H1 (cell line): ENCODE results near the gene ADAMTS9. TPM values are rescaled to one million over a fixed set of nuclear protein-coding genes. Genes with fewer than 3 reads are reported as not detected.

ENCODE experiments used
- EGR1 ChIP-seq: IDR thresholded peaks from 2 replicates; pipeline ENCODE4 v1.6.1; 2011; ENCODE audit warnings: low read depth, low read length, borderline replicate concordance
- EZH2 ChIP-seq: fragments of 200-600 bp; sonication (generic); IDR thresholded peaks from 2 replicates; pipeline ENCODE4 v1.7.1; 2012; ENCODE audit warnings: low read depth, mild to moderate bottlenecking, moderate library complexity, low read length, inconsistent platforms; ENCODE audit not compliant: severe bottlenecking
- KDM5A ChIP-seq: fragments of 200-600 bp; IDR thresholded peaks from 2 replicates; pipeline ENCODE4 v1.7.1; 2012; ENCODE audit warnings: mild to moderate bottlenecking, low read length, inconsistent platforms, mixed read lengths
- RAD21 ChIP-seq, 2 experiments: IDR thresholded peaks in 1 of 2; conservative IDR thresholded peaks in 1 of 2; 2 replicates each; pipeline ENCODE4 v1.6.1; 2011; ENCODE audit warnings: low read depth in 2 of 2, low read length in 2 of 2, improper control_type of control experiment in 1 of 2, inconsistent platforms in 1 of 2, mild to moderate bottlenecking in 1 of 2, moderate library complexity in 1 of 2
- ZNF274 ChIP-seq: IDR thresholded peaks from 2 replicates; pipeline ENCODE4 v1.7.0; 2012; ENCODE audit warnings: low read length, borderline replicate concordance; ENCODE audit errors: extremely low read depth
- polyA plus RNA-seq, 7 experiments: library from polyadenylated mRNA; depleted of rRNA in 3 of 7; stranded (reverse) in 5 of 7; unstranded in 2 of 7; fragments of >200 nt in 5 of 7; fragments of 200-250 nt in 2 of 7; gene quantifications; 1 replicate in 5 of 7; 2 replicates in 1 of 7; 4 replicates in 1 of 7; pipeline versions ENCODE4 v1.2.1 to v1.2.3, GENCODE V29; 2011 to 2013; ENCODE audit warnings: missing spikeins in 2 of 7, mixed read lengths in 2 of 7
- total RNA-seq: library from RNA; stranded (reverse); fragmentation: NEBNext Ultra II Directional; extraction: Animal tissue kit (Norgen Biotek cat#: 25700); gene quantifications from 2 replicates; pipeline ENCODE4 v1.2.1, GENCODE V29; 2021
- TF ChIP-seq, protein P1 (sequence below): IDR thresholded peaks from 2 replicates; pipeline ENCODE4 v1.6.1; 2012; ENCODE audit warnings: inconsistent platforms

The ADAMTS9 gene
- total and polyA plus RNA-seq, 2 of the 8 experiments (the other 6 are each of a cell fraction or from before 2014, with no cell fraction given), result 0.20 to 0.41 TPM

DNA sequence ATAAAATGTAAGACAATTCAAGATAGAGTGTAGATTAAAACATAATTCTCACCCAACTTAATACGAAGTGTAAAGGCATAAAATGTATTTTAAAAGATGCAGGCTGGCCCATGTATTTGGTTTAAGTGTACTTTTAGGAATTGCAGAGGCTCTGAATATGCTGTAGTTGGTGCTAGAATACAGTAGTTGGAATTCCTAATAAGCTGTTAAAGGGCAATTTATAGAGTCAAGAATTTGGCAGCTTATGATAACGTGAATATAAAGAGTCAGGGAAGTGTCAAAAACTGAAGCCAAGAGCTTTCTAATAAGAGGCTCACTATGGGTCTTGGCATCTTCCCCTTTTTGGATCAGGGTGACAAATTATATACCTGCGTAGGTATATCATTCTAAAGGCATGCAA is 36.5 kb downstream of the ADAMTS9 start (continued):
- no peak for TF ChIP-seq EZH2
- TF ChIP-seq, protein P1, sequence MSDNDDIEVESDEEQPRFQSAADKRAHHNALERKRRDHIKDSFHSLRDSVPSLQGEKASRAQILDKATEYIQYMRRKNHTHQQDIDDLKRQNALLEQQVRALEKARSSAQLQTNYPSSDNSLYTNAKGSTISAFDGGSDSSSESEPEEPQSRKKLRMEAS, result no peak
- TF ChIP-seq KDM5A, result no peak
- no peak for TF ChIP-seq EGR1
- TF ChIP-seq ZNF274, result no peak
- TF ChIP-seq RAD21 (IDR thresholded peaks at IDR 0.05 in 1 of 2, conservative IDR thresholded peaks at IDR 0.05 in 1 of 2; ENCODE audit: low read depth in 2 of 2, low read length in 2 of 2), result no peak
